HepG2 (cell line): Measurements from ENCODE around the gene KRTDAP. TPM values are rescaled to one million over a fixed set of nuclear protein-coding genes. Genes with fewer than 3 reads are reported as not detected.

Experiments
- ATAC-seq: fragments of 200-7000 bp; cut with Tn5 transposase; 3 replicates; pipeline ENCODE4 v1.9.1; 2020; ENCODE audit warnings: mild to moderate bottlenecking, moderate library complexity
- BruUV-seq: library from RNA; stranded (reverse); fragments of 400-500 nt; replicated peaks from 2 replicates; lab custom pipeline; 2021; lab: Mats Ljungman, UMichigan
- CTCF ChIA-PET: fragments of 300-600 bp; formaldehyde crosslinking; extraction: SDS; loops from one replicate; lab custom pipeline; 2021; ENCODE audit warnings: low total read pairs, inconsistent platforms, low intra/inter-chr PET ratio; lab: Yijun Ruan, JAX
- POLR2A ChIA-PET: fragments of 350-600 bp; sonication (Branson Sonifier 250); formaldehyde crosslinking; loops from one replicate; lab custom pipeline; 2020; ENCODE audit warnings: antibody characterized with exemption, inconsistent platforms; lab: Yijun Ruan, JAX
- DNase-seq: peaks from one replicate; pipeline ENCODE4 v3.0.0-alpha.2; 2015; ENCODE audit warnings: low spot score
- FAIRE-seq: peaks from 3 replicates; lab custom pipeline; 2011; peaks lifted over from hg19 to GRCh38; lab: Jason Lieb, UNC
- H2AFZ ChIP-seq: one replicate; pipeline ENCODE4 v1.6.1; 2011; ENCODE audit warnings: low read length, inconsistent platforms
- H3K27ac ChIP-seq: fragments of 300-600 bp; 3 replicates; pipeline ENCODE4 v1.8.0; 2011; ENCODE audit warnings: mixed run types, mild to moderate bottlenecking, mixed read lengths, low read length, inconsistent platforms; ENCODE audit not compliant: insufficient read depth; ENCODE audit errors: extremely low read length
- H3K27me3 ChIP-seq, 2 experiments: fragments of 200-600 bp in 1 of 2; 2 replicates in 1 of 2; 3 replicates in 1 of 2; pipeline versions ENCODE4 v1.6.0 to v1.8.0; 2011; ENCODE audit warnings: low read length in 2 of 2, mild to moderate bottlenecking in 2 of 2, moderate library complexity in 2 of 2, inconsistent platforms in 1 of 2; ENCODE audit not compliant: insufficient read depth in 2 of 2, control insufficient read depth in 1 of 2
- H3K36me3 ChIP-seq, 2 experiments: fragments of 200-600 bp in 1 of 2; replicated peaks in 1 of 2; 2 replicates in 1 of 2; 3 replicates in 1 of 2; pipeline versions ENCODE4 v1.5.1 to v1.8.0; 2011; ENCODE audit warnings: low read length in 2 of 2, inconsistent platforms in 1 of 2; ENCODE audit not compliant: insufficient read depth in 2 of 2, control insufficient read depth in 1 of 2
- H3K4me1 ChIP-seq: 2 replicates; pipeline ENCODE4 v1.5.1; 2012; ENCODE audit warnings: low read length, inconsistent platforms; ENCODE audit not compliant: insufficient read depth
- H3K4me2 ChIP-seq: 2 replicates; pipeline ENCODE4 v1.6.0; 2011; ENCODE audit warnings: low read depth, low read length, inconsistent platforms
- H3K4me3 ChIP-seq, 3 experiments: fragments of 200-600 bp in 1 of 3; sonication (generic), shearing (Covaris generic) in 1 of 3; replicated peaks in 1 of 3; 2 replicates each; pipeline ENCODE4 v1.5.1; 2011 to 2016; ENCODE audit warnings: low read length in 3 of 3, inconsistent platforms in 2 of 3, low read depth in 2 of 3, mild to moderate bottlenecking in 2 of 3, control low read depth in 1 of 3, mixed read lengths in 1 of 3; ENCODE audit not compliant: insufficient read depth in 1 of 3
- H3K79me2 ChIP-seq: one replicate; pipeline ENCODE4 v1.6.1; 2011; ENCODE audit warnings: low read length, inconsistent platforms; ENCODE audit not compliant: insufficient read depth
- H3K9ac ChIP-seq: 2 replicates; pipeline ENCODE4 v1.6.0; 2011; ENCODE audit warnings: mild to moderate bottlenecking, low read depth, low read length, inconsistent platforms; ENCODE audit not compliant: insufficient read depth
- H3K9me3 ChIP-seq: 2 replicates; pipeline ENCODE4 v1.5.1; 2012; ENCODE audit warnings: mild to moderate bottlenecking, low read length
- H4K20me1 ChIP-seq: 2 replicates; pipeline ENCODE4 v1.6.0; 2011; ENCODE audit warnings: inconsistent platforms, mild to moderate bottlenecking, low read length, moderate library complexity; ENCODE audit not compliant: insufficient read depth
- CEBPG ChIP-seq: IDR thresholded peaks from 2 replicates; pipeline ENCODE4 v1.6.1; 2016
- CENPX ChIP-seq: sonication (generic); formaldehyde crosslinking; IDR thresholded peaks from 2 replicates; pipeline ENCODE4 v1.9.0; 2021; ENCODE audit warnings: mild to moderate bottlenecking, missing genetic modification reagents, moderate library complexity
- GABPB1 ChIP-seq: IDR thresholded peaks from 2 replicates; pipeline ENCODE4 v1.6.1; 2016; ENCODE audit warnings: mild to moderate bottlenecking, missing genetic modification reagents, moderate library complexity, missing compliant biosample characterization
- GZF1 ChIP-seq: sonication (generic); formaldehyde crosslinking; IDR thresholded peaks from 2 replicates; pipeline ENCODE4 v1.5.1; 2020; ENCODE audit warnings: mild to moderate bottlenecking, missing genetic modification reagents
- PHF8 ChIP-seq: sonication (generic); formaldehyde crosslinking; IDR thresholded peaks from 2 replicates; pipeline ENCODE4 v1.5.0; 2020; ENCODE audit warnings: missing genetic modification reagents
- REXO4 ChIP-seq: sonication (generic); formaldehyde crosslinking; IDR thresholded peaks from 2 replicates; pipeline ENCODE4 v1.8.0; 2022; ENCODE audit warnings: missing genetic modification reagents, mild to moderate bottlenecking, borderline replicate concordance
- TCF7L2 ChIP-seq: IDR thresholded peaks from 2 replicates; pipeline ENCODE4 v1.6.1; 2011; ENCODE audit warnings: mild to moderate bottlenecking, low read depth, low read length, moderate library complexity
- ZKSCAN5 ChIP-seq: sonication (generic); formaldehyde crosslinking; IDR thresholded peaks from 2 replicates; pipeline ENCODE4 v1.5.1; 2020; ENCODE audit warnings: mild to moderate bottlenecking, missing genetic modification reagents
- ZNF3 ChIP-seq: IDR thresholded peaks from 2 replicates; pipeline ENCODE4 v1.7.0; 2017; ENCODE audit warnings: inconsistent platforms
- ZNF333 ChIP-seq: sonication (generic); formaldehyde crosslinking; IDR thresholded peaks from 2 replicates; pipeline ENCODE4 v1.4.0; 2020; ENCODE audit warnings: mild to moderate bottlenecking, missing genetic modification reagents, borderline replicate concordance
- ZNF687 ChIP-seq: sonication (generic); formaldehyde crosslinking; IDR thresholded peaks from 2 replicates; pipeline ENCODE4 v1.5.1; 2020; ENCODE audit warnings: mild to moderate bottlenecking, missing genetic modification reagents, moderate library complexity
- WGBS: methylation state at CpG from one replicate; pipeline ENCODE4 v1.1.6; 2017; ENCODE audit warnings: low lambda C conversion rate; 5-methylcytosine and 5-hydroxymethylcytosine counted together
- in situ Hi-C: cut with HindIII; loops from 2 replicates; pipeline ENCODE4 v1.10.0; 2017; ENCODE audit warnings: low pct_unique_long_range_greater_than_20kb; ENCODE audit not compliant: extremely low pct_ligation_motif_present
- intact Hi-C: fragments of 100-400 bp; cut with micrococcal nuclease; formaldehyde crosslinking; loops from one replicate; pipeline ENCODE4 v1.10.0; 2022; ENCODE audit not compliant: unreplicated experiment
- polyA plus RNA-seq, 8 experiments: library from polyadenylated mRNA; depleted of rRNA in 3 of 8; stranded (reverse) in 7 of 8; unstranded in 1 of 8; fragments of >200 nt; fragmentation: Illumina TruSeq in 4 of 8; extraction: Trizol in 4 of 8; gene quantifications; 2 replicates each; pipeline versions ENCODE4 v1.2.1 to v1.2.3, GENCODE V29; 2011 to 2016; ENCODE audit warnings: low read depth in 4 of 8, missing spikeins in 1 of 8, mixed read lengths in 1 of 8; ENCODE audit not compliant: insufficient read depth in 1 of 8
- total RNA-seq, 5 experiments: library from RNA; depleted of rRNA; stranded (reverse); fragments of >200 nt; fragmentation: Illumina TruSeq; extraction: Trizol; gene quantifications; 2 replicates each; pipeline ENCODE4 v1.2.3, GENCODE V29; 2016; ENCODE audit warnings: low read depth in 1 of 5

The KRTDAP gene
- total and polyA plus RNA-seq, 2 of the 13 experiments (the other 11 are each of a cell fraction or from before 2014, with no cell fraction given), result 0.86 to 1.5 TPM

GRCh38 chr19:35506011-35506410 lies 15.7 kb upstream of the KRTDAP start:
- Histone ChIP-seq H3K4me2 (0 out of 2 replicates have a peak overlapping the region, but pooled peaks have one; percentile 8), H3K79me2 (no peaks in the 10 kb centered on the region), H3K9ac (no peak overlapping the region)
- intact Hi-C loops, result no loop called here
- TF ChIP-seq ZNF687 (CRISPR knock-in tag) (peak; percentile 24; the same call in 1 of the 2 replicates), ZNF3 (CRISPR knock-in tag) (no peak), ZNF333 (no peak), GABPB1 (no peak), ZKSCAN5 (peak; percentile 89), TCF7L2 (no peak), CENPX (CRISPR knock-in tag) (no peak), PHF8 (no peak), REXO4 (CRISPR knock-in tag) (no peak), CEBPG (CRISPR knock-in tag) (peak; percentile 60), GZF1 (CRISPR knock-in tag) (no peak)
- TF ChIP-seq, all 625 proteins: peak for 3
- no TSS peak for BruUV-seq
- Histone ChIP-seq H3K4me3 (no peak overlapping the region), H3K27ac (no peak overlapping the region), H2AFZ (no peak overlapping the region), H3K36me3 (peaks cover 3 to 5% of the 10 kb centered on the region in 2 experiments; a peak in 3 of 5 replicates), H3K9me3 (no peaks in the 10 kb centered on the region), H4K20me1 (no peaks in the 10 kb centered on the region), H3K4me1 (peaks cover 37% of the 10 kb centered on the region), H3K27me3 (peaks cover 0 to under 1% of the 10 kb centered on the region in 2 experiments; a peak in 1 of 5 replicates)
- WGBS, result 42% methylated on average over 7 of the region's 7 CpGs
- ATAC-seq (no peak), DNase-seq (no peak), FAIRE-seq (no peak)
- in situ Hi-C loops, result no loop called here
- ChIA-PET POLR2A (no interaction called here), CTCF (no interaction called here)
